HG03565 (cell line): ENCODE results near the gene BORCS5.
"Not testable (repeated sequence)": the region's sequence is repeated elsewhere in the genome, so short reads cannot be mapped to it uniquely, and the experiment has no call there.

Experiments
- ATAC-seq: cut with Tn5 transposase; IDR thresholded peaks from one replicate; pipeline ENCODE4 v1.9.1; 2021; ENCODE audit warnings: mild to moderate bottlenecking, moderate library complexity; ENCODE audit not compliant: unreplicated experiment

Gene BORCS5

DNA sequence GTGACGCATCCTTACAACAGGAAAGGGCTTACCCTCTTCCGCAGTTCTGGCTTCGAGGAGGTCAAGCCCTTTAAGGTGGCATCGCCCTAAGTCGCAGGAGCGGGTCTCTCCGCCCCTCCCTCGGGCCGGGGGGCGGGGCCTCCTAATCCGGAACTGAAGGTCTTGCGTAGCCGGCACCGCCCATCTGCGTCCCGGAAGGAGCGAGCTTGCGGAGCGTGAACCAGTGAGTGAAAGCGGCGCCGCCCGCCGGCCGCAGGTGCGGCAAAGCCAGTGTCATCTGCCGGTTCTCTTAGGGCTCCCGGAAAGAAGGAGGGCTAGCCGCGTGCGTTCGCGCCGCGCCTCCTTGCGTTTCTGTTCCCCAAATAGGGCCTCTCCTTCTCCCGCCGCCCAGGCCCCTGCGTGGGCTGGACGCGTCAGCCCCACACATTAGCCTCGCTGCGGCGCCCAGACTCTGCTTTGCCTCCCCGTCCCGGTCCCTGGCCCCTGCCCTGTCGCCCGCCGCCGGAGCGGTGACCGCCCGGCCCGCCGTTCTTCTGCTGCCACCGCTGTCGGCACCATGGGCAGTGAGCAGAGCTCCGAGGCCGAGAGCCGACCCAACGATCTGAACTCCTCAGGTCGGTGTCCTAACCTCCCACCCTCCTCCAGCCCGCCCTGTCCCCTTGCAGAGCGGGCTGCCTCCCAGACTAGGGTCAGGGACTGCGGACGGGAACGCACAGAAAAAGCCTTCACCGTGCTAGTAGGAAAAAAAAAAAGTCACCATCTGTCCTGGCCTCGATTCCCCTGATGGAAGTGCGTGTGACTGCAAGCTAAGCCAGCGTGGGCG, at the start of gene BORCS5:
BORCS5 (plus strand) TSS at position 183 of the 823 bp plus-strand sequence; CDS start at position 557, 374 bp downstream.
- peak; percentile 89 for ATAC-seq

- not testable (repeated sequence) for ATAC-seq
Measured at GRCh38 chr12:12310695-12311094, 46.2 kb upstream of the BORCS5 start.

GRCh38 chr12:12315838-12316237, 41.0 kb upstream of the BORCS5 start:
- no peak for ATAC-seq

GRCh38 chr12:12319451-12320183, 37.3 kb upstream of the BORCS5 start:
- no peak for ATAC-seq

DNA sequence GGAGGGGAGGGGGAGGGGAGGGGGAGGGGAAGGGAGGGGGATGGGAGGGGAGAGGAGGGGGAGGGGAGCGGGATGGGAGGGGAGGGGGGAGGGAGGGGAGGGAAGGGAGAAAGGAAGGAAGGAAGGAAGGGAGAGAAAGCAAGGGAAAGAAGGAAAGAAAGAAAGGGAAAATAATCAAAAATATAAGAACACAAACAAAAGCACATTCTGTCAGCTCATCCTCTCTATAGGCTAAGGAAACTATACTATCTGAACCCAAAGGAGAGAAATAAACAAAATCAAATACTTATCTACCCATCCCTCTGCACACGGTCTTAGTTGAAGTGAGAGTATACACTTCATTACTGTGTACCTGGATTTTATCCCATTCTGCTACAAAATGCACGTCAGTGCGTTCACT, 33.8 kb upstream of the BORCS5 start:
- ATAC-seq = no peak

DNA sequence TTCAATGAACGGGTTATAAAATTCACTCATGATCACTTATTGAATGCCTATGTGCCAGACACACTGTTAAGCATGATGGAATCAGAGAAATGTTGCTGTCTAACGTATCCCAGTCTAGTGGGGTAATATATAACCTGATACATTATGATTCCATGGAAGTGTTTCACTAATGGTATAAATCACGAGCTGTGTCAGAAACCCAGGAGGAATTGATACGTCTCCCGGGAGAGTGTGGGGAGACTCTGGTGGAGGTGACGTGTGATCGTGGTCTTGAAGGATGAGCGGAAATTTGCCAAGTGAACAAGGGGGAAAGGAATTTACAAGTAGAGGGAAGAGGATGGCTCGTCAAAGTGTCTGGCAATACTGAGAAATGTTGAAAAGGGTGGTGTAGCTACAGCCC, 33.3 kb upstream of the BORCS5 start:
- ATAC-seq = no peak

DNA sequence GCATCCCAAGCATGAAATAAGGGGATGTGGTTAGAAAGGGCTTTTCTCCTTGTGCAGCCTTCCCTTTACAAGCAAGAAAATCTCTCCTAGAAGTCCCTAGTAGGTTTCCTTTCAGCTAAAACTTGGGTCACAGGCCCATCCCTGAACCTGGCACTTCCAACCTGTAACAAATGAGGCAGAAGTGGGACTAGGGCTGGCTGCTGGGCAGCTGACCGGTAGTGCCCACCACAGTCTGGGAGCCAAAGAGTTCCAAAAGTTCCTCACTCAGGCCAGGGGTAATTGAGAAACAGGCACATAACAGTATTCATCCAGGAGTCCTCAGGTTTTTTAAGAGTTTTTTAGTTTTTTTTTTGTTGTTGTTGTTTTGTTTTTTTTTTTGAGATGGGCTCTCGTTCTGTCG, 30.6 kb upstream of the BORCS5 start:
- ATAC-seq = no peak

DNA sequence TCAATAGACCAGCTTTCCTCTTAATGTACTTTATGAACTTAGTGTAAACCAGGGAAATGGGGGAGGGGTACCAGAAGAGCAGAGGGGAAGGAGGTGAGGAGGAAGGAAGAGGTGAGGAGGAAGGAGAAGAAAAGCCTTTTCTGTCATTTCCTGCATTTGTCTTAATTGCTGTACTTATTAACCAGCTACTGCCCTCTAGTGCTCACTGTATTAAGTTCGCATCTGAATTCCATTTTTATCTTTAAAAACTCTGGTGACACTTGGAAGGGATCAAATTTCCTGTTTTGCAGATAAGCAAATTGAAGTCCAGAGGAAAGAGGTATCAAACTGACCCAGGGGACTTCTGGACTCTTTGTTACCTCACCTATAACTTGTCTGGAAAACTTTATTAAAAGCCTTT, 29.1 kb upstream of the BORCS5 start:
- no peak for ATAC-seq

- ATAC-seq = no peak
Measured at GRCh38 chr12:12331244-12331771, 25.6 kb upstream of the BORCS5 start.

GRCh38 chr12:12331896-12332295, 25.0 kb upstream of the BORCS5 start:
- no peak for ATAC-seq

- ATAC-seq = no peak
Measured at GRCh38 chr12:12333407-12334366, 23.2 kb upstream of the BORCS5 start.

DNA sequence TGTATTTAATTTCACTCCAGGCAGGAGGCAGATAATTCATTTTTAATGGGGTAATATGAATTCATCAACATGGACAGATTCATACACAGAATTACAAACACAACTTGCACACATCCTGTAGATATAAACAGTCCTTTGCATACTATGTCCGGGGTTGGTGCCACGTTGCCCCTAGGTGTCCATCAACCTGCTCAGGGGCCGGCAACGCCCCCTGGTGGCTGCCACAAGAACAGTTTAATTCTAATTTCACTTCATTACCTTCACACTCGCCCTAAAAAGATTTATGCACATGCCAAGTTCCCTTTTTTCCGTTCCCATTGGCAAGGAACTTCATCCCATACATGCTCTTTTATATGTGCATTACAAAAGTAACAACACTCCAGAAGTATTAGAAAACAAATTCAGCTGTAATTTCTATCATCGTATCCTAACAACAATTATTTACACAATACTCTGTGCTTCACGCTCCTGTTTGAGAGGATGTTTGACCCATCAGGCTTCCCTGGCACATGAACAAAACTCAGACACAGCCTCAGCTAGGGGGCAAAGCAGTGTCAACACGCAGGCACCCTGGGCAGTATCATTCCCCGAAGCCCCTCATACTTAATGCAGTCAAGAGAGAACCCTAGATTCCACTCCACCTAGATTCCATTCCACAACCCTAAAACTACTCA, 22.4 kb upstream of the BORCS5 start:
- ATAC-seq = no peak

- ATAC-seq = peak; percentile 45
Measured at GRCh38 chr12:12336049-12336411, 20.8 kb upstream of the BORCS5 start.

DNA sequence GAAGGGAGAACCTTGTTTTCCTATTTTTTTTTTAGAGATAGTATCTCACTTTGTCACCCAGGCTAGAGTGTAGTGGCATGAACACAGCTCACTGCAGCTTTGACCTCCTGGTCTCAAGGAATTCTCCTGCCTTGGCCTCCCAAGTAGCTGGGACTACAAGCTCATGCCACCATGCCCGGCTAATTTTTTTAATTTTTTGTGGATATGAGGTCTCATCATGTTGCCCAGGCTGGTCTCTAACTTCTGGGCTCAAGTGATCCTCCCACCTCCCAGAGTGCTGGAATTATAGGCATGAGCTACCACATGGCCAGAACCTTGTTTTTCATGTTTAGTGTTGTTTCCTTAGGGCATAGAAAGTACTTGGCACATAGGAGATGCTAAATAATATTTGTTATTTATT, 20.4 kb upstream of the BORCS5 start:
- ATAC-seq = no peak

GRCh38 chr12:12338527-12339168, 18.2 kb upstream of the BORCS5 start:
- no peak for ATAC-seq

- ATAC-seq = no peak
Measured at GRCh38 chr12:12349711-12350665, 6.9 kb upstream of the BORCS5 start, which contains the start of gene MANSC1. Gene MANSC1, minus strand, starts transcription at chr12:12350242. Its CDS starts 6,928 bp downstream, at chr12:12343314.

DNA sequence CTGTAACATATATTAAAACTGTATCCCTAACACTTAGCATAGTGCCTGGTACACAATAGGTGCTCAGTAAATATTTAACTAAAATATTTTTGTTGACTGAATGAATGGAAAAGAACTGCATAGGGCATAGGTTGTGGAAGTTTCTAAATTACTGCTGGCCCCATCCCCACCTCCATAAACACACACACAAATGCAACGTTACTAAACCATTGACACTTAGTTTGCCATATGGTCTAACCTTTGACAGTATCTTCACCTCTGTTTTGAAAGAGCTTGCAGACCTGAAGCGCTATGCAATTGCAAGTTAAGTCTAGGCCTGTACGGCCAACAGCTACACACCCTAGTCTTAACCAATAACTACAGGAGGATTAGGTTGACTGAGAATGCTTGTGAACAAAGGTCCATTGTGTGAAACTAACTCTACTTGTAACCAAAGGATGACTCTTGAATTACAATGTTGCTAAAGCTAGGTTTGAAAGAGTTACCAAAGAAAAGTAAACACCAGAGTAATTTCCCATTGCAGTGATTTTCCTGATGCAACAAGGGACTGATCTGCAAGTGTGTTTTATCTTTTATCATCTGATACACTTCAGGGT, 5.9 kb upstream of the BORCS5 start:
- ATAC-seq = no peak
